HepG2 (cell line): ENCODE measurements around the gene GSC2. TPM values are rescaled to one million over a fixed set of nuclear protein-coding genes. Genes with fewer than 3 reads are reported as not detected.
A peak's percentile ranks its signal among the peaks of the same experiment; 100 is the strongest.

ENCODE experiments used
- ARID2 ChIP-seq: sonication (generic); formaldehyde crosslinking; IDR thresholded peaks from 2 replicates; pipeline ENCODE4 v1.8.1; 2022; ENCODE audit warnings: mild to moderate bottlenecking, missing genetic modification reagents, borderline replicate concordance
- ATM ChIP-seq: fragments of 450-650 bp; IDR thresholded peaks from 2 replicates; pipeline ENCODE4 v1.7.1; 2017; ENCODE audit warnings: mild to moderate bottlenecking, borderline replicate concordance
- CEBPG ChIP-seq: IDR thresholded peaks from 2 replicates; pipeline ENCODE4 v1.6.1; 2016
- CENPT ChIP-seq: sonication (generic); formaldehyde crosslinking; IDR thresholded peaks from 2 replicates; pipeline ENCODE4 v1.8.0; 2022; ENCODE audit warnings: low read depth, mild to moderate bottlenecking, moderate library complexity, missing genetic modification reagents
- MEIS1 ChIP-seq: sonication (generic); formaldehyde crosslinking; IDR thresholded peaks from 2 replicates; pipeline ENCODE4 v1.9.0; 2021; ENCODE audit warnings: mild to moderate bottlenecking, missing genetic modification reagents, moderate library complexity, borderline replicate concordance
- NFKB2 ChIP-seq: sonication (generic); formaldehyde crosslinking; IDR thresholded peaks from 2 replicates; pipeline ENCODE4 v1.4.0; 2020; ENCODE audit warnings: missing genetic modification reagents, borderline replicate concordance
- PAX8 ChIP-seq: sonication (generic); formaldehyde crosslinking; IDR thresholded peaks from 2 replicates; pipeline ENCODE4 v1.8.0; 2022; ENCODE audit warnings: mild to moderate bottlenecking, missing genetic modification reagents, borderline replicate concordance
- POLR2AphosphoS5 ChIP-seq: IDR thresholded peaks from 2 replicates; pipeline ENCODE4 v1.6.1; 2012; ENCODE audit warnings: low read depth, low read length
- RBM39 ChIP-seq: fragments of 200-400 bp; formaldehyde crosslinking; IDR thresholded peaks from one replicate; pipeline ENCODE4 v1.6.1; 2018; ENCODE audit warnings: antibody characterized with exemption, mild to moderate bottlenecking, low read depth, low read length; ENCODE audit not compliant: poor library complexity, severe bottlenecking
- TCF7 ChIP-seq: sonication (generic); IDR thresholded peaks from 2 replicates; pipeline ENCODE4 v1.6.1; 2016; ENCODE audit warnings: antibody characterized with exemption, low read depth
- ZC3H4 ChIP-seq: sonication (generic); formaldehyde crosslinking; IDR thresholded peaks from 2 replicates; pipeline ENCODE4 v1.4.0; 2020; ENCODE audit warnings: missing genetic modification reagents, borderline replicate concordance
- ZFP90 ChIP-seq: sonication (generic); formaldehyde crosslinking; IDR thresholded peaks from 2 replicates; pipeline ENCODE4 v1.8.0; 2022; ENCODE audit warnings: missing genetic modification reagents, mild to moderate bottlenecking, inconsistent platforms, borderline replicate concordance
- ZFYVE20 ChIP-seq: sonication (generic); formaldehyde crosslinking; IDR thresholded peaks from 2 replicates; pipeline ENCODE4 v1.8.0; 2023; ENCODE audit warnings: low read depth, mild to moderate bottlenecking, moderate library complexity, missing genetic modification reagents, borderline replicate concordance
- ZNF280D ChIP-seq: sonication (generic); formaldehyde crosslinking; IDR thresholded peaks from 2 replicates; pipeline ENCODE4 v1.5.1; 2020; ENCODE audit warnings: mild to moderate bottlenecking, missing genetic modification reagents
- ZNF816 ChIP-seq: sonication (generic); formaldehyde crosslinking; IDR thresholded peaks from 2 replicates; pipeline ENCODE4 v1.8.0; 2022; ENCODE audit warnings: missing genetic modification reagents, mild to moderate bottlenecking, borderline replicate concordance
- polyA plus RNA-seq, 8 experiments: library from polyadenylated mRNA; depleted of rRNA in 3 of 8; stranded (reverse) in 7 of 8; unstranded in 1 of 8; fragments of >200 nt; fragmentation: Illumina TruSeq in 4 of 8; extraction: Trizol in 4 of 8; gene quantifications; 2 replicates each; pipeline versions ENCODE4 v1.2.1 to v1.2.3, GENCODE V29; 2011 to 2016; ENCODE audit warnings: low read depth in 4 of 8, missing spikeins in 1 of 8, mixed read lengths in 1 of 8; ENCODE audit not compliant: insufficient read depth in 1 of 8
- total RNA-seq, 5 experiments: library from RNA; depleted of rRNA; stranded (reverse); fragments of >200 nt; fragmentation: Illumina TruSeq; extraction: Trizol; gene quantifications; 2 replicates each; pipeline ENCODE4 v1.2.3, GENCODE V29; 2016; ENCODE audit warnings: low read depth in 1 of 5
- TF ChIP-seq, protein P1 (sequence below): sonication (generic); formaldehyde crosslinking; IDR thresholded peaks from 2 replicates; pipeline ENCODE4 v1.4.0; 2020; ENCODE audit warnings: mild to moderate bottlenecking, missing genetic modification reagents

Gene GSC2
- total and polyA plus RNA-seq, 2 of the 13 experiments (the other 11 are each of a cell fraction or from before 2014, with no cell fraction given), result not detected

DNA sequence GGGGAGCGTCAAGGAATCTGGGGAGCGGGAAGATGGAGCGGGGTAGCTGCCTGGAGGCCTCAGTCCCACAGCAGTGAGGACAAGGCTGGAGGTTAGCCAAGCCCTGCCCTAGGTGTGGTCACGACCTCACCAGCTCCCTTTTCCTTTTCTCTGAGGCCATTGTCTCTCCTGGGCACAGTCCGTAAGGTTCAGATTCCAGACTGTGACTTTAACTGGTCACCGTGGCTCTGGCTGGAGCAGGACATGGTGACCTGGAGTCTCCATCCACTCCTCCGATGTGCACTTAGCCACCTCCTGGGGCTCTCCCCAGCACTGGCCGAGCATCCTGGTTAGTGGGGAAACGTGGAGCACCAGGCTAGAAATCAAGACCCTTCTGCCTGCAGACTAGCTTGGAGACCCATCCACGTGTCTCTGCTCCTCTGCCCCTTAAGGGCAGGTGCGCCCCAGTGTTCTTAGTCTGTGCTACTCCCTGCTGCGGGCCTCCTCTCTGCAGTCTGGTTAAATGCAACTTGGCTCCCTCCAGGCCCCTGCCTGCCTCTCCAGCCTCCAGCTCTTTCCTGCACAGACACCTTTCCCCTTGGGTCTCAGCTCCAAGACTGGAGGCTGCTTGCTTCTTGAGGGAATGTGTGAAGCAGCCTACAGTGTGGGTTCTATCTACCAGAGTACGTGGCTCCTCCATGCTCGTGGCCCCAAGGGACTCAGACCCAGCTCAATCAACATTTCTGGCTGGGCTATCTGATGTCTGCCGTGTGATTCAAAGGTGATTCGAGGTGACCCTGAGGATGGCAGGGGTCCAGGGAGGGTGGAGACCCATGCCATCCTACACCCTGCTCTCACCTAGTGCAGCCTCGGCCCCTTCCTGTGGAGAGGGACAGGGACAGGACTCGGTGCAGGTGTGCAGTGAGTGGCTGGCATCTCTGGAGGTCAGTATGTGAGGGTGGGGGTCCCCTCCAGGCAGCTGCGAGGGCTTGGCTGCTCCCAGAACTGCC lies 23.2 kb upstream of the GSC2 start (continued):
- TF ChIP-seq ZNF280D (CRISPR knock-in tag), result no peak
- no peak for TF ChIP-seq TCF7
- no peak for TF ChIP-seq MEIS1 (CRISPR knock-in tag)
- 0 out of 2 replicates have a peak, but pooled peaks have one; percentile 61 for TF ChIP-seq ZC3H4
- peak; percentile 30 for TF ChIP-seq RBM39
- TF ChIP-seq NFKB2, result no peak
- no peak for TF ChIP-seq ZFYVE20 (CRISPR knock-in tag)
- TF ChIP-seq ARID2 (CRISPR knock-in tag), result peak; percentile 32; the same call in 1 of the 2 replicates
- 0 out of 2 replicates have a peak, but pooled peaks have one; percentile 41 for TF ChIP-seq CENPT (CRISPR knock-in tag)
- no peak for TF ChIP-seq CEBPG
- no peak for TF ChIP-seq ZFP90
- TF ChIP-seq, protein P1, sequence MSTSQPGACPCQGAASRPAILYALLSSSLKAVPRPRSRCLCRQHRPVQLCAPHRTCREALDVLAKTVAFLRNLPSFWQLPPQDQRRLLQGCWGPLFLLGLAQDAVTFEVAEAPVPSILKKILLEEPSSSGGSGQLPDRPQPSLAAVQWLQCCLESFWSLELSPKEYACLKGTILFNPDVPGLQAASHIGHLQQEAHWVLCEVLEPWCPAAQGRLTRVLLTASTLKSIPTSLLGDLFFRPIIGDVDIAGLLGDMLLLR (CRISPR knock-in tag), result no peak
- TF ChIP-seq ATM, result no peak
- 0 out of 2 replicates have a peak, but pooled peaks have one; percentile 21 for TF ChIP-seq POLR2AphosphoS5
- TF ChIP-seq PAX8, result no peak
- TF ChIP-seq ZNF816 (CRISPR knock-in tag), result no peak
